ENCODE results near the gene IER5L. TPM values are rescaled to one million over a fixed set of nuclear protein-coding genes. Genes with fewer than 3 reads are reported as not detected.

The IER5L gene
- 10 to 100 TPM; 23.5 to 24.7 TPM for total RNA-seq
- polyA plus RNA-seq, result 10 to 100 TPM; 12.6 to 31.5 TPM
- long read RNA-seq, donor 1, transcript IER5L-201 (1 exons, 2,711 nt), result major isoform, 50 of 50 reads
- long read RNA-seq, donor 1, partial matches to known transcripts, result 0 of 50 reads
- long read RNA-seq, donor 1, other reads (novel, unspliced or antisense), result 0 of 50 reads
- long read RNA-seq, donor 2, transcript IER5L-201 (1 exons, 2,711 nt), result major isoform, 17 of 17 reads
- long read RNA-seq, donor 2, partial matches to known transcripts, result 0 of 17 reads
- long read RNA-seq, donor 2, other reads (novel, unspliced or antisense), result 0 of 17 reads
- long read RNA-seq, donor 3, transcript IER5L-201 (1 exons, 2,711 nt), result major isoform, 30 of 30 reads
- long read RNA-seq, donor 3, partial matches to known transcripts, result 0 of 30 reads
- long read RNA-seq, donor 3, other reads (novel, unspliced or antisense), result 0 of 30 reads
- long read RNA-seq, donor 4, transcript IER5L-201 (1 exons, 2,711 nt), result major isoform, 25 of 25 reads
- long read RNA-seq, donor 4, partial matches to known transcripts, result 0 of 25 reads
- long read RNA-seq, donor 4, other reads (novel, unspliced or antisense), result 0 of 25 reads
- long read RNA-seq, donor 5, transcript IER5L-201 (1 exons, 2,711 nt), result major isoform, 47 of 47 reads
- long read RNA-seq, donor 5, partial matches to known transcripts, result 0 of 47 reads
- long read RNA-seq, donor 5, other reads (novel, unspliced or antisense), result 0 of 47 reads

DNA sequence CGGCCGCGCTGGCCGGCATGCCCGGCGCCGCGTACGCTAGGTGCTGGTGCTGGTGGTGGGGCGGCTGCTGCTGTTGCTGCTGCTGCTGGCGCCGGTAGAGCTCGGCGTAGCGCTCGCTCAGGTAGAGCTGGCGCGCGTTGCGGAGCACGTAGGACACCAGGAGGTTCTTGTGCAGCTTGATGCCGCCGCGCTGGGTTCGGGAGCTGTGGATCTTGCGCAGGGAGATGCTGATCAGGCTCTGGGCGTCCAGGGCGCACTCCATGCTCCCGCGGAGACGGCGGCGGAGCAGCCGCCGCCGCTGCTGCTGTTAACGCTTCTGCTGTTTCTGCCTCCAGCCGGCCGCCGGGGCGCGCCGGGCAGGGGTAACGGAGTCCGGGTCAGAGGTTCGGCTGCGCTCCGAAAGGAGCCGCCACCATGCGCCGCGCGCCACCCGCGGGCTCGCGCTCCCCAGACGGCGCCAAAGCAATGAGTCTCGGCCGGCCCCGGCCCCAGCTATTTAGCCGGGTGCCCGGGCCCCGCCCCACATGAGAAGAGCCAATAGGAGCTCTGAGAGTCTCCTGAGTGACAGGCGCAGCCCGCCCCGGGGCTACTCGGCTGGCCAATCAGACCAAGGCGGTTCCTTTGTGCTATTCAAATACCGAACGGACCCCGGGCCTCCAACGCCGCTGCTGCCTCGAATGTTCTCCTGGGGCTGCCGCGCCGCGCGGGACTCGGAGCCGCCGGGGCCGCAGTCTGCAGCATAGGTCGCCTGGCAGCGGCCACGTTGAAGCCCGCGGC lies at the start of gene IER5L:
IER5L (minus strand) TSS at position 471 of the 777 bp plus-strand sequence; CDS start at position 262, 209 bp downstream.
- Histone ChIP-seq H3K27ac (ENCODE audit: low read depth in 1 of 2, low read length in 1 of 2) (peak within 1 kb of the TSS; percentile 94 to 95), H3K9ac (ENCODE audit: insufficient read depth in 1 of 2, low read length in 2 of 2) (peak within 1 kb of the TSS; percentile 48 to 71), H3K4me1 (ENCODE audit: control insufficient read depth in 5 of 5, insufficient read depth in 5 of 5, low read length in 5 of 5) (peaks cover 4 to 31% (median 5%) of the 10 kb centered on the region in 5 donors), H3K4me3 (peak within 1 kb of the TSS; percentile 89), H3K9me3 (ENCODE audit: control insufficient read depth in 4 of 4, insufficient read depth in 3 of 4, low read length in 3 of 4) (no peaks in the 10 kb centered on the region), H3K27me3 (ENCODE audit: control insufficient read depth in 3 of 3, insufficient read depth in 3 of 3, low read length in 2 of 3) (no peaks in the 10 kb centered on the region), H3K36me3 (ENCODE audit: control insufficient read depth in 4 of 4, insufficient read depth in 4 of 4, low read length in 4 of 4) (peaks cover 0 to 3% (median 0%) of the 10 kb centered on the region in 4 donors)
- 0 to 1% methylated on average over 88 to 90 of the region's 90 CpGs for WGBS, 2 donors
- ATAC-seq (ENCODE audit: insufficient read depth, low FRiP score) (peak; percentile 79), DNase-seq (peak; percentile 97 to 98 (median 98))
- TF ChIP-seq, protein P1, sequence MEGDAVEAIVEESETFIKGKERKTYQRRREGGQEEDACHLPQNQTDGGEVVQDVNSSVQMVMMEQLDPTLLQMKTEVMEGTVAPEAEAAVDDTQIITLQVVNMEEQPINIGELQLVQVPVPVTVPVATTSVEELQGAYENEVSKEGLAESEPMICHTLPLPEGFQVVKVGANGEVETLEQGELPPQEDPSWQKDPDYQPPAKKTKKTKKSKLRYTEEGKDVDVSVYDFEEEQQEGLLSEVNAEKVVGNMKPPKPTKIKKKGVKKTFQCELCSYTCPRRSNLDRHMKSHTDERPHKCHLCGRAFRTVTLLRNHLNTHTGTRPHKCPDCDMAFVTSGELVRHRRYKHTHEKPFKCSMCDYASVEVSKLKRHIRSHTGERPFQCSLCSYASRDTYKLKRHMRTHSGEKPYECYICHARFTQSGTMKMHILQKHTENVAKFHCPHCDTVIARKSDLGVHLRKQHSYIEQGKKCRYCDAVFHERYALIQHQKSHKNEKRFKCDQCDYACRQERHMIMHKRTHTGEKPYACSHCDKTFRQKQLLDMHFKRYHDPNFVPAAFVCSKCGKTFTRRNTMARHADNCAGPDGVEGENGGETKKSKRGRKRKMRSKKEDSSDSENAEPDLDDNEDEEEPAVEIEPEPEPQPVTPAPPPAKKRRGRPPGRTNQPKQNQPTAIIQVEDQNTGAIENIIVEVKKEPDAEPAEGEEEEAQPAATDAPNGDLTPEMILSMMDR (IDR thresholded peaks at IDR 0.05; ENCODE audit: control extremely low read depth, extremely low read depth), result no peak

DNA sequence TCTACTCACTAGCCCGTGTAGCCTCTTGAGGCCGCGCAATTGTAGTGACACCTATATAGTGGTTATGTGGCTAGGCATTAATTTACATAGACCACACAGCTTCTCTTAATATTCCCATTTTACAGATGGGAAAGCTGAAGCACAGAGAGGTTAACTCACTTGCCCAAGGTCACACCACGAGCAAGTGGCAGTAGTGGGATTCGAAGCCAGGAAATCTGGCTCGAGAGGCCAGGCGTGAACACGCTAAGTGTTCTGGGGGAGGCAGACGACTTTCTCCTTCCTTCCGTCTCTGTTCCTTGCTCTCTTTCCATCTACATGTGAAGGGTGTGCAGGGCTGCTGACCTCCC lies 49.8 kb upstream of the IER5L start:
- no peaks in the 10 kb centered on the region for H3K36me3 ChIP-seq (ENCODE audit: control insufficient read depth in 4 of 4, insufficient read depth in 4 of 4, low read length in 4 of 4)
- WGBS, 2 donors, result 92 to 94% methylated on average over 10 of the region's 10 CpGs
- no peaks in the 10 kb centered on the region for H3K27me3 ChIP-seq (ENCODE audit: control insufficient read depth in 3 of 3, insufficient read depth in 3 of 3, low read length in 2 of 3)
- ATAC-seq (ENCODE audit: insufficient read depth, low FRiP score), result no peak
- H3K9me3 ChIP-seq (ENCODE audit: control insufficient read depth in 4 of 4, insufficient read depth in 3 of 4, low read length in 3 of 4), result no peaks in the 10 kb centered on the region
- no peak overlapping the region for H3K27ac ChIP-seq (ENCODE audit: low read depth in 1 of 2, low read length in 1 of 2)
- no peak for DNase-seq
- TF ChIP-seq, protein P1 (IDR thresholded peaks at IDR 0.05; ENCODE audit: control extremely low read depth, extremely low read depth), result no peak
- no peak overlapping the region for H3K4me3 ChIP-seq
- no peak overlapping the region for H3K9ac ChIP-seq (ENCODE audit: insufficient read depth in 1 of 2, low read length in 2 of 2)
- H3K4me1 ChIP-seq (ENCODE audit: control insufficient read depth in 5 of 5, insufficient read depth in 5 of 5, low read length in 5 of 5), result no peaks in the 10 kb centered on the region

DNA sequence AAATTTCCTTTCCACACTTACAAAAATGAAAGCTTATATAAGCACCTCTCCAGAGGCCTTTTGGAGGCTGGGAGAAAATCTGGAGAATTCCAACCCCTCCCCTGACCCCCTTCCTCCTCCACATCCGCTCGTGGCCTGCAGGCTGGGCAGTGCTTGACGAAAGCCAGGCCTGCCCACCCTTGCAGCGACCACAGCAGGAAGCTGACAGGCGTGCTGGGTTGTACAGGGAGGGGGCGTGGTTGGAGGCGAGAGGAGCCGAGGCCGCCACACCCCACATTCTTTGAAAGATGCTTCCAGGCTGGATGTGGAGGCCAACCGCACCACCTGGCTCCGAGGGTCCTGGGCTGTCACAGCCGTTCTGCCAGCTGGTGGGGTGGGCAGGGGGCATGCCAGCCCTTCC lies 47.8 kb upstream of the IER5L start:
- Histone ChIP-seq H3K4me1 (ENCODE audit: control insufficient read depth in 5 of 5, insufficient read depth in 5 of 5, low read length in 5 of 5) (no peaks in the 10 kb centered on the region), H3K9ac (ENCODE audit: insufficient read depth in 1 of 2, low read length in 2 of 2) (no peak overlapping the region), H3K27ac (ENCODE audit: low read depth in 1 of 2, low read length in 1 of 2) (no peak overlapping the region), H3K9me3 (ENCODE audit: control insufficient read depth in 4 of 4, insufficient read depth in 3 of 4, low read length in 3 of 4) (no peaks in the 10 kb centered on the region), H3K27me3 (ENCODE audit: control insufficient read depth in 3 of 3, insufficient read depth in 3 of 3, low read length in 2 of 3) (no peaks in the 10 kb centered on the region), H3K4me3 (no peak overlapping the region), H3K36me3 (ENCODE audit: control insufficient read depth in 4 of 4, insufficient read depth in 4 of 4, low read length in 4 of 4) (no peaks in the 10 kb centered on the region)
- TF ChIP-seq, protein P1 (IDR thresholded peaks at IDR 0.05; ENCODE audit: control extremely low read depth, extremely low read depth), result no peak
- ATAC-seq (ENCODE audit: insufficient read depth, low FRiP score) (peak; percentile 19), DNase-seq (peak; percentile 60 to 77 (median 70))
- WGBS, 2 donors, result 8 to 14% methylated on average over 12 of the region's 12 CpGs
